H1 (cell line): Measurements from ENCODE around the gene R3HDML. TPM values are rescaled to one million over a fixed set of nuclear protein-coding genes. Genes with fewer than 3 reads are reported as not detected.

Source experiments
- CEBPB ChIP-seq: IDR thresholded peaks from 2 replicates; pipeline ENCODE4 v1.6.1; 2012; ENCODE audit warnings: low read depth, low read length
- KDM1A ChIP-seq: fragments of 200-600, 300-600 bp; sonication (generic); IDR thresholded peaks from 2 replicates; pipeline ENCODE4 v1.7.1; 2016; ENCODE audit warnings: mild to moderate bottlenecking, low read length, borderline replicate concordance
- POLR2A ChIP-seq, 2 experiments: IDR thresholded peaks; 1 replicate in 1 of 2; 2 replicates in 1 of 2; pipeline ENCODE4 v1.6.1; 2011; ENCODE audit warnings: low read depth in 2 of 2, low read length in 2 of 2, mild to moderate bottlenecking in 2 of 2; ENCODE audit errors: control extremely low read depth in 1 of 2
- RFX5 ChIP-seq: IDR thresholded peaks from 2 replicates; pipeline ENCODE4 v1.6.1; 2011; ENCODE audit warnings: low read depth, low read length, improper control_type of control experiment, borderline replicate concordance
- TEAD4 ChIP-seq: IDR thresholded peaks from 2 replicates; pipeline ENCODE4 v1.6.1; 2012; ENCODE audit warnings: low read depth, low read length, inconsistent platforms, mixed read lengths
- polyA plus RNA-seq, 7 experiments: library from polyadenylated mRNA; depleted of rRNA in 3 of 7; stranded (reverse) in 5 of 7; unstranded in 2 of 7; fragments of >200 nt in 5 of 7; fragments of 200-250 nt in 2 of 7; gene quantifications; 1 replicate in 5 of 7; 2 replicates in 1 of 7; 4 replicates in 1 of 7; pipeline versions ENCODE4 v1.2.1 to v1.2.3, GENCODE V29; 2011 to 2013; ENCODE audit warnings: missing spikeins in 2 of 7, mixed read lengths in 2 of 7
- total RNA-seq: library from RNA; stranded (reverse); fragmentation: NEBNext Ultra II Directional; extraction: Animal tissue kit (Norgen Biotek cat#: 25700); gene quantifications from 2 replicates; pipeline ENCODE4 v1.2.1, GENCODE V29; 2021

The R3HDML gene
- total and polyA plus RNA-seq, 2 of the 8 experiments (the other 6 are each of a cell fraction or from before 2014, with no cell fraction given) = not detected

DNA sequence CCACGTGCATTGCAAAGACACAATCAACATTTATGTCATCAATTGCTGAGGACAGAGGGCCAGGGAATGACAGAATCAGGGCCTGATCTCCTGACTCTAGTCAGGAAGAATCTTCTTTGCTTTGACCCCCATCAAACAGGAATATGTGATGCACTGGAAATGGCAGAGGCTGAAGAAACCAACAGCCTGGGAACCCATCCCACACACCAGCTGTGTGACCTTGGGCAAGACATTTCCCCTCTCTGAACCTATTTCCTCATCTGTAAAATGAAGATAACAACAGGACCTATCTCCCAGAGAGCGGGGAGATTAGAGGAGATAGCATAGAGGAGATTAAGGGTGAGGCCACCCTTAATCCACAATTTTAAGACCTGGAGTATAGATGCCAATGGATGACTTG lies 20.2 kb downstream of the R3HDML start (continued):
- TF ChIP-seq RFX5 (no peak), TEAD4 (no peak), KDM1A (no peak), POLR2A (IDR thresholded peaks at IDR 0.05; ENCODE audit: control extremely low read depth in 1 of 2, low read depth in 2 of 2, low read length in 2 of 2) (no peak), CEBPB (no peak)
